ENCODE results near the gene SYCP3. TPM values are rescaled to one million over a fixed set of nuclear protein-coding genes. Genes with fewer than 3 reads are reported as not detected.
"Not testable (repeated sequence)": the region's sequence is repeated elsewhere in the genome, so short reads cannot be mapped to it uniquely, and the experiment has no call there.

Gene SYCP3
- polyA plus RNA-seq, 3 donors = 0.64 to 2.5 (median 0.85) TPM

GRCh38 chr12:101686176-101686575 is 53.1 kb downstream of the SYCP3 start:
- DNase-seq (ENCODE audit: low read depth in 3 of 3, low spot score in 2 of 3) = no peak

DNA sequence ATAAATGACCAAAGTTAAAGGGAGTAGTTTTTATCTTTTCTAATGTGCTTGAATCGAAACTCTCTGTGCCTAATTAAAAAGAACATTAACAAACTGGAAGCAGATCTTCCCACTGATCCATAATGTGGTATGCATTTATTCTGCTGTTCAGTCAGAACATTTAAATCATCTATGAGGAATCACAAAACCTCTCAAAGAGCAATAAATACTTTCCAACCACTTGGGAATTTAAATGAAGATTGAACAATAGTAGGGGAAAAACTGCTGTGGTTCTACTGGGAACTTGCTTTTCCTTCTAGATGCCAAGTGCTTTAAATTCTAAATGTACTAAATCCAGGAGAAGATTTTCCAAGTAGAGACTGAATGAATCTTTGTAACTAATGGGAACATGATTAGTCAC is 54.2 kb downstream of the SYCP3 start:
- no peak for DNase-seq (ENCODE audit: low read depth in 3 of 3, low spot score in 2 of 3)

DNA sequence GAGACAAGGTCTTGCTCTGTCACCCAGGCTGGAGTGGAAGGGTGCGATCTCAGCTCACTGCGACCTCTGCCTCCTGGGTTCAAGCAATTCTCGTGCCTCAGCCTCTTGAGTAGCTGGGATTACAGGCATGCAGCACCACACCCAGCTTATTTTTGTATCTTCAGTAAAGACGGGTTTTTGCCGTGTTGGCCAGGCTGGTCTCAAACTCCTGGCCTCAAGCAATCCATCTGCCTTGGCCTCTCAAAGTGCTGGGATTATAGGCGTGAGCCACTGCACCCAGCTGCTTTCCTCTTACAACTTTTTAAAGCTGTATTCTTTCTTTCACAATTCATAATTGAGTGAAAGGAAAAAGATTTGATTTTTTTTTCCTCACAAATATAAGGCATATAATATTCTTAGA is 57.6 kb downstream of the SYCP3 start:
- DNase-seq (ENCODE audit: low read depth in 3 of 3, low spot score in 2 of 3) = not testable (repeated sequence)

GRCh38 chr12:101680647-101681046 is 58.6 kb downstream of the SYCP3 start:
- no peak for DNase-seq (ENCODE audit: low read depth in 3 of 3, low spot score in 2 of 3)

DNA sequence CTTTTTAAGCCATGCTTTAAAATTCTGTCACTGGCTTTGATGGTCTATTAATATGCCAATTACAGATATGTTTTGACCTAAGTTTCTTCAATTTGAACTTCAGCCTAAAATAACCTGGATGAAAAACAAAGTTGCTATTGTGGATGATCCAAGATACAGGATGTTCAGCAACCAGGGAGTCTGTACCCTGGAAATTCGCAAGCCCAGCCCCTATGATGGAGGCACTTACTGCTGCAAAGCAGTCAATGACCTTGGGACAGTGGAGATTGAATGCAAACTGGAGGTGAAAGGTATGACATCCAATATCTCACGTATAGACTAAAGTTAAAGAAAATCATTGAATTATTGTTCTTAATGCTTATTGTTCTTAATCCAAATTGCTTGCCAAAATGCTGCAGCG is 59.0 kb downstream of the SYCP3 start:
- DNase-seq (ENCODE audit: low read depth in 3 of 3, low spot score in 2 of 3) = no peak

Other genes starting within 250 kb of the SYCP3 start
- not detected for gene MYBPC1, start 144.5 kb downstream of the SYCP3 start, polyA plus RNA-seq (ENCODE audit: insufficient read length in 3 of 3)
- gene CHPT1, start 41.8 kb downstream of the SYCP3 start, polyA plus RNA-seq (ENCODE audit: insufficient read length in 3 of 3) = 10 to 100 TPM; 40.2 to 46.6 (median 41.8) TPM
- gene GNPTAB, start 91.5 kb upstream of the SYCP3 start, polyA plus RNA-seq (ENCODE audit: insufficient read length in 3 of 3) = 10 to 100 TPM; 34.5 to 39.5 (median 35.2) TPM
- gene DRAM1, start 138.1 kb upstream of the SYCP3 start, polyA plus RNA-seq (ENCODE audit: insufficient read length in 3 of 3) = 10 to 100 TPM; 20.7 to 23.4 (median 21.2) TPM

All from right renal cortex interstitium (tissue), 3 donors.